Frontal cortex (tissue), 4 donors: ENCODE results near the gene GPSM1. TPM values are rescaled to one million over a fixed set of nuclear protein-coding genes. Genes with fewer than 3 reads are reported as not detected.

Experiments used
- DNase-seq, 2 donors: peaks; one replicate each; pipeline ENCODE4 v3.0.0; 2012; ENCODE audit warnings: low spot score in 2 of 2
- FAIRE-seq: peaks from 2 replicates; lab custom pipeline; 2012; peaks lifted over from hg19 to GRCh38; lab: Jason Lieb, UNC
- total RNA-seq: library from RNA; depleted of rRNA; stranded (reverse); fragments of >200 nt; gene quantifications from one replicate; pipeline ENCODE4 v1.2.3, GENCODE V29; 2014
- donor health status: control.
- donor health status: control.
- donor health status: control.

Gene GPSM1
- total RNA-seq, 1 donor from 2014 or later: 71.7 TPM

- DNase-seq: no peak
- no peak for FAIRE-seq
Observed at GRCh38 chr9:136380381-136380780, 53.0 kb downstream of the GPSM1 start.

GRCh38 chr9:136381311-136381710, 54.0 kb downstream of the GPSM1 start:
- no peak for FAIRE-seq

GRCh38 chr9:136381966-136382513, 54.7 kb downstream of the GPSM1 start:
- no peak for DNase-seq
- FAIRE-seq: no peak

More at GRCh38 chr9:136381311-136381710, 54.0 kb downstream of the GPSM1 start:
- DNase-seq: no peak

- DNase-seq (no peak), FAIRE-seq (no peak)
Observed at GRCh38 chr9:136383436-136383835, 56.1 kb downstream of the GPSM1 start.

- FAIRE-seq (no peak), DNase-seq (no peak)
Observed at GRCh38 chr9:136385015-136385414, 57.7 kb downstream of the GPSM1 start.

- no peak for DNase-seq
- no peak for FAIRE-seq
Observed at GRCh38 chr9:136386018-136386417, 58.7 kb downstream of the GPSM1 start.

GRCh38 chr9:136387217-136387616, 59.9 kb downstream of the GPSM1 start:
- no peak for FAIRE-seq
- DNase-seq: no peak

- DNase-seq (no peak), FAIRE-seq (no peak)
Observed at GRCh38 chr9:136389396-136389795, 62.1 kb downstream of the GPSM1 start.

GRCh38 chr9:136391737-136392537, 64.6 kb downstream of the GPSM1 start:
- no peak for FAIRE-seq
- DNase-seq: no peak

- FAIRE-seq (no peak), DNase-seq (no peak)
Observed at GRCh38 chr9:136392538-136393449, 65.5 kb downstream of the GPSM1 start.

GRCh38 chr9:136393531-136393930, 66.2 kb downstream of the GPSM1 start:
- DNase-seq: no peak
- FAIRE-seq: no peak

- FAIRE-seq (no peak), DNase-seq (no peak)
Observed at GRCh38 chr9:136394312-136395019, 67.1 kb downstream of the GPSM1 start.

- no peak for DNase-seq
- FAIRE-seq: no peak
Observed at GRCh38 chr9:136395020-136395340, 67.6 kb downstream of the GPSM1 start.

- no peak for DNase-seq
Observed at GRCh38 chr9:136395345-136396218, 68.2 kb downstream of the GPSM1 start.

GRCh38 chr9:136396219-136396515, 68.8 kb downstream of the GPSM1 start:
- DNase-seq: no peak
- no peak for FAIRE-seq

More at GRCh38 chr9:136395345-136396218, 68.2 kb downstream of the GPSM1 start:
- no peak for FAIRE-seq

- FAIRE-seq: no peak
- DNase-seq: no peak
Observed at GRCh38 chr9:136397643-136398042, 70.3 kb downstream of the GPSM1 start.

GRCh38 chr9:136398286-136398685, 70.9 kb downstream of the GPSM1 start:
- DNase-seq (no peak), FAIRE-seq (no peak)

GRCh38 chr9:136399176-136400037, 72.1 kb downstream of the GPSM1 start:
- DNase-seq (no peak), FAIRE-seq (no peak)
